Testis (tissue), 2 donors: ENCODE results near the gene HSPA5.

Experiments
- CTCF ChIP-seq, 3 experiments: fragments of 450-650 bp in 2 of 3; fragments of 200-600 bp in 1 of 3; sonication (generic) in 1 of 3; IDR thresholded peaks; one replicate each; pipeline ENCODE4 v1.5.1; 2016 to 2019; ENCODE audit warnings: antibody characterized with exemption in 3 of 3, mild to moderate bottlenecking in 2 of 3, moderate library complexity in 1 of 3
- POLR2A ChIP-seq: fragments of 450-650 bp; IDR thresholded peaks from one replicate; pipeline ENCODE4 v1.6.1; 2017; ENCODE audit warnings: antibody characterized with exemption, mild to moderate bottlenecking, moderate library complexity

GRCh38 chr9:125233678-125234077, 7.5 kb downstream of the HSPA5 start:
- no peak for TF ChIP-seq POLR2A
- no peak for TF ChIP-seq CTCF (IDR thresholded peaks at IDR 0.05)
